ENCODE data around the gene EVI2B. TPM values are rescaled to one million over a fixed set of nuclear protein-coding genes. Genes with fewer than 3 reads are reported as not detected.

Gene EVI2B
- total RNA-seq, 1 experiment from 2014 or later = not detected

GRCh38 chr17:31329221-31329620, 15.4 kb upstream of the EVI2B start:
- Histone ChIP-seq H2AFZ (ENCODE audit: low read length) (no peak overlapping the region), H3K9me3 (ENCODE audit: control insufficient read depth, low read depth, low read length) (no peaks in the 10 kb centered on the region), H3K14ac (ENCODE audit: insufficient read depth, low read length) (no peak overlapping the region), H3K27ac (ENCODE audit: insufficient read length, low read depth, low read length) (no peak overlapping the region), H4K20me1 (ENCODE audit: control insufficient read depth, insufficient read depth, insufficient read length) (no peaks in the 10 kb centered on the region), H4K5ac (ENCODE audit: insufficient read length, low read depth, low read length) (no peak overlapping the region), H3K18ac (ENCODE audit: insufficient read length, low read depth, low read length) (no peak overlapping the region), H3T11ph (ENCODE audit: low read length) (no peak overlapping the region), H2AK5ac (ENCODE audit: insufficient read length, low read length) (no peak overlapping the region), H4K91ac (ENCODE audit: insufficient read length, low read depth, low read length) (no peak overlapping the region), H3K4ac (ENCODE audit: low read depth, low read length) (no peak overlapping the region), H3K27me3 (ENCODE audit: insufficient read depth, low read length) (no peaks in the 10 kb centered on the region), H3K9ac (ENCODE audit: extremely low read depth, insufficient read length, low read length) (no peak overlapping the region), H3K4me2 (ENCODE audit: insufficient read depth, insufficient read length, low read length) (no peak overlapping the region), H3K4me1 (ENCODE audit: insufficient read depth, low read length) (no peaks in the 10 kb centered on the region), H4K8ac (replicated peaks; ENCODE audit: insufficient read length, low read depth, low read length) (no peak overlapping the region), H3K79me1 (ENCODE audit: insufficient read depth, low read depth, low read length, poor library complexity, severe bottlenecking) (no peaks in the 10 kb centered on the region), H2BK5ac (ENCODE audit: insufficient read length, low read length) (no peak overlapping the region), H3K23ac (ENCODE audit: insufficient read length, low read depth, low read length) (no peak overlapping the region), H3K79me2 (ENCODE audit: insufficient read depth, low read length) (no peaks in the 10 kb centered on the region), H2BK20ac (ENCODE audit: low read depth, low read length, poor library complexity, severe bottlenecking) (no peak overlapping the region), H2BK12ac (ENCODE audit: insufficient read length, low read depth, low read length) (no peak overlapping the region), H2BK120ac (ENCODE audit: low read depth, low read length, poor library complexity, severe bottlenecking) (no peak overlapping the region), H3K56ac (ENCODE audit: insufficient read length, low read depth, low read length) (no peak overlapping the region), H2BK15ac (ENCODE audit: low read depth, low read length) (no peak overlapping the region), H3K23me2 (ENCODE audit: insufficient read length, low read depth, low read length, poor library complexity, severe bottlenecking) (no peaks in the 10 kb centered on the region)
- no peak for TF ChIP-seq CTCF (conservative IDR thresholded peaks at IDR 0.05)
- Mint-ChIP-seq H3K4me1 (no peaks in the 10 kb centered on the region), H3K4me3 (no peak overlapping the region), H3K27ac (no peak overlapping the region), H3K36me3 (ENCODE audit: insufficient read depth in 1 of 3, low read depth in 3 of 3) (peaks cover 0 to 23% (median 9%) of the 10 kb centered on the region in 3 experiments; a peak in 3 of 7 replicates), H3K27me3 (ENCODE audit: low read depth) (no peaks in the 10 kb centered on the region), H3K9me3 (no peaks in the 10 kb centered on the region)
- no peak for DNase-seq
